Effector CD8-positive, alpha-beta T cell (primary cell): ENCODE results near the gene SNAI3.

Source experiments
- DNase-seq: peaks from one replicate; lab custom pipeline; 2025; lab: John Stamatoyannopoulos, UW

Gene SNAI3

DNA sequence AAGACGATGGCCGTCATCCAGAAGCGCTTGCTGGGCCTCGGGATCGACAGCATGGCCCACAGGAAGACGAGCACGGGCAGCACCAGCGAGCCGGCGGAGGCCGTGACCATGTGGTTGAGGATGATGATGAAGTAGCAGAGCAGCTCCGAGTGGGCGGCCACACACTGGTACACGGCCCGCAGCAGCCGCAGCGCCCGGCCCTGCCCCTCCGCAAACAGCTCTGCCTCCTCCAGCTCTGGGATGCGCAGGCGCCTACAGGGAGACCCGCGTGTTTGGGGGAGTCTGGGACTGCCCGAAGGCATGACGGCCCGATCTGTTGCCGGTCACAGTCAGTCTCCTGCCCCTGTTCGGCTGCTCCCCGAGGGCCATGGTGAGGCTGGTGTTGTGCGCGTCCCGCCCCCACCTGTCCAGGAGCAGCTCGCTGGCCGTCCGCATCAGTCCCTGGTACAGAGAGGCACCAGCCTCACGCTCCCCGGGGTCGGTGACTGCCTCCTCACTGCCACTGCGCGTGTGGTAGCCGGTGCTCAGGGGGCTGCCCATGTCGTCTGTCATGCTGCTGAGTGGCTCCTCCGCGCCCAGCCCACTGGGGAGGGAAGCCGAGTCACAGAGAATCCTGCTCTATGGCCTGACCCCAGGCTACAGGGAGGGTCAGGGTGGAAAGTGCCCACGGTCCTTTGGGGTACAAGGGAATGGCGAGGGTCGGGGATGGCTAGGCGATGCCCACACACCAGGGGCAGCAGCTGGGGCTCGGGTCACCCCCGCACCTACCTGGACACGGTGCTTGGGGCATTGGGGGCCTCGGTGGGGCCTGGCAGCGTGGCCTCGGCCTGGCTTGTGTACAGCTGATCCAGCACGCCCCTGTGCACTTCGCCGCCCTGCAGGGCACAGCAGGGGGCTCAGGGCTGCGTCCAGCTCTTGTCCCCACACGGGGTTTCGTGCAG is 35.8 kb upstream of the SNAI3 start:
- no peak for DNase-seq

DNA sequence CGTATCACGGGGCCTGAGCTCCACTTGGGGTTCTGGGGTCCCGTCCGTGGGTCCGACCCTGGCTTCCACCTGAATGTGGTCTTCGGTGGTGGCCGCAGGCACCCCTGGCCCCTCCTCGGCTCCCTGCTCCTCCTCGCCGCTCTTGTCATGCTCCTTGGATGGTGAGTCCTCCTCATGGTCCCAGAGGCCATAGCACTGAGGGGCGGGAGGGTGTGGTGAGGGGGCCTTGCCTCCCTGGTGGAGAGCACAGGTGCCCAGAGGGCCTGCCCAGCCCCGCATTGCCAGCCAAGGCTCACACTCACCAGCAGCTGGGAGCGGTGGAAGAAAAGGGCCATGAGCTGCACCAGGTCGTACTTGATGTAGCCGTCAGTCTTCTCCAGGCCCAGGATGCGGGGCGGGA is 34.9 kb upstream of the SNAI3 start:
- no peak for DNase-seq

DNA sequence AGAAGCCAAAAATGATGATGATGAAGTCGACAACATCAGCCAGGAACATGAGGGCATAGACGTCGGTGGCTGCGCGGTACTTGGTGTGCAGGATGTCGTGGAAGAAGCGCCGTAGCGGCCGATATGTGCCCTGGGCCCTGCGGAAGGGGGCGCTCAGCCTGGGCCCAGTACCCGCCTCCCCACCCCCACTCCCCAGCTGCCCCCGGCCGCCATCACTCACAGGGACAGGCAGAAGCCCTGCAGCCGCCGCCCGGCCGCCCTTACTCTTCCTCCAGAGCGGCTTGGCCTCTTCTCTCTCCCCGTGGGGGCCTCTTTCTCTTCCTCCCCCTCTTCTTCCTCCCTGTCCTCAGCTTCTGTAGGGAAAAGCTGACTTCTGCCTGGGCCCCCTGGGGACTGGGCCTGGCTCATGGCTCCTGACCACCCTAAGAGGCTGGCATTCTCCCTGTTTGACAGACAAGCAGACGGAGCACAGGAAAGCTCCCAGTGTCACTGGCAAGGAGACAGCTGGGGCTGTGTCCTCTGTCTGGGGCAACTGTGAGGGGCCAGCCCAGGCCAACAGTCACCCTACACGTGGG is 34.2 kb upstream of the SNAI3 start:
- no peak for DNase-seq

DNA sequence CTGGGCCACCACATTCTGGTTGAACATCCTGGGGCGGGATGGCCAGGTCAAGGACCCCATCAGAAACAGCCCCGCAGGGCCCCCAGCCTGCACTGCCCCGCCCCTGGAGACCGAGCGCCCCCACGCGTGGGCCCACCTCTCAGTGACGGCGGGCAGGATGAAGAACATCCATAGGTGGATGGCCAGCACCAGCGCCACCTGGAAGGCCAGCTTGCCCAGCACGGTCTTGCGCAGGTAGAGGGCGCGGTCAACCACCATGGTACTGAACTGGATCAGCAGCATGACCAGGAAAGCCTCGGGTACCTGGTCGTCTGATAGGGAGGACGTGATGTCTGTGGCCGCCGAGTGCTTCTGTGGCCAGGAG is 33.6 kb upstream of the SNAI3 start:
- DNase-seq = no peak

DNA sequence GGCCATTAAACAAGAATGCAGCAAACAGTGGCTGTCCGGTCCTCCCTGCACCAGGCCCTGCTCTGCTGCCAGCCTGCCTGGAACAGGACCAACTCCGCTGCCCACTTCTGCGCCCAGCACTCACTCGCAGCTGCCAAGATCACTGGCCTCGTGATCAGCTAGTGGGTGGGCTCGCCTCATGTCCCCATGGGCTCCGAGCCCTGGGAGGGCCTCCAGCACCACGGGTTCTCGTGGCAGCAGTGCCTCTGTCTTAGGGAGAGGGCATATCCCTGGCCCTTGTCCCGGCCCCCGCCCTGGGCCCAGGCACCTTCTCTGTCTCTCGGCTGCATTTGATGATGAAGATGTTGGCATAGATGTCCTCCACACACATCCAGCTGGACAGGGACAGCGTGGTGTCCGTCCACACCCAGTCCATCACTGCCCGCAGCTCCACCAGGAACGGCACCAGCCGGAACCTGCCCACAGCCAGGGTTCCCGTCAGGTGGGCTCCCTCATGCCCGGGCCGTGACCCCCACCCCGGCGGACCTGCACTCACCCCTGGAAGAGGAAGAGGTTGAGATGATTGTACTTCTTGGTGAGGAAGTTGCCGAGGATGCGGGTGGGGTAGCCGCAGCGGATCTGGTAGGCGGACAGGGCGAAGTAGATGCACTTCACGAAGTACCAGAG is 33.1 kb upstream of the SNAI3 start:
- DNase-seq = no peak

DNA sequence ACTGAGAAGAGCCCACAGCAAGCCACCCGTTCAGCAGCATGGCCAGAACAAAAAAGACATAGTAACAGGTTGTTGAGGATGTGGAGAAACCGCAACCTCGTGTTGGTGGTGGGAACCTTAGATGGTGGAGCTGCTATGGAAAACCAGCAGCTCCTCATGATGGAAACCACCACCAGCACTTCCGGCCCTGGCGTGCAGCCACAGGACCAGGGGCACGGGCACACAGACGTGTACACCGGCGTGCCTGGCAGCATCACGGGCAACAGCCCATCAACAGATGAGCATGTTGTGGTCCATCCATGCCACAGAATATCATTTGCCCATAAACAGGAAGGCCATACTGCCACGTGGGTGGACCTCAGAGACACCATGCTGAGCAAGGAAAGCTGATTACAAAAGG is 31.9 kb upstream of the SNAI3 start:
- DNase-seq = no peak

DNA sequence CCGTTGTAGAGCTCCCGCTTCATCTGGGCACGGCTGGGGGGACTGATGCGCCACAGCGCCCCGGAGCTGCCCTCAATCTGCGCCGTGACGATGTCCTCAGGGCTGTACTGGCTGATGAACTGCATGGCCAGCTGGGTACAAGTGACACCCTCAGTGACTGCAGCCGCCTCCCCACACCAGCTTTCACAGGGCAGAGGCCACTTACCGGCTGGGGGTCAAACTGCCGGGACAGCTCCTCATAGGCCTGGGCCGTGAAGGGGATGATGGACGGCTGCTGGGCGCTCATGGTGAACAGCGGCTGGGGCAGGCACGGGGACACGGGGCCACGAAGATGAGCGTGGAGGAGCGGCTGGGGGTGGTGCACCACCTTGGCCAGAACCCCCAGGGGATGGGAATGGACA is 30.3 kb upstream of the SNAI3 start:
- DNase-seq = no peak

DNA sequence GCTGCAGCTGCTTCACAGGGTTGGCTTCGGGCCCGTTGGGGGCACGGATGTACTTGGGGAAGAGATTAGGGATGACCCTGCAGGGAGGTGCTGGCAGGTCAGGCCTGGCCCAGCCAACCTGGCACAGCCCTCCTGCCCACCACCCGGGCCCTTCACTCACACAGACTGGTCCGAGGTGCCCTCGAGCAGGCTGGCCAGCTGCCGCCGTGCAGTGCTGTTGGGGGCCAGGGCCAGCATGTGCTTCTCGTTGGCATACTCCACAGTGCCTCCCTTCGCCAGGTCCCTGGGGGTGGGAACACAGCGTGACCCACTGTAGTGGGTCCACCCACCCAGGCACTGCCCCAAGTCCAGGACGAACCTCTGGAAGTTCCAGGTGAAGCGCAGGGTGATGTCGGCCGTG is 29.9 kb upstream of the SNAI3 start:
- DNase-seq = no peak

DNA sequence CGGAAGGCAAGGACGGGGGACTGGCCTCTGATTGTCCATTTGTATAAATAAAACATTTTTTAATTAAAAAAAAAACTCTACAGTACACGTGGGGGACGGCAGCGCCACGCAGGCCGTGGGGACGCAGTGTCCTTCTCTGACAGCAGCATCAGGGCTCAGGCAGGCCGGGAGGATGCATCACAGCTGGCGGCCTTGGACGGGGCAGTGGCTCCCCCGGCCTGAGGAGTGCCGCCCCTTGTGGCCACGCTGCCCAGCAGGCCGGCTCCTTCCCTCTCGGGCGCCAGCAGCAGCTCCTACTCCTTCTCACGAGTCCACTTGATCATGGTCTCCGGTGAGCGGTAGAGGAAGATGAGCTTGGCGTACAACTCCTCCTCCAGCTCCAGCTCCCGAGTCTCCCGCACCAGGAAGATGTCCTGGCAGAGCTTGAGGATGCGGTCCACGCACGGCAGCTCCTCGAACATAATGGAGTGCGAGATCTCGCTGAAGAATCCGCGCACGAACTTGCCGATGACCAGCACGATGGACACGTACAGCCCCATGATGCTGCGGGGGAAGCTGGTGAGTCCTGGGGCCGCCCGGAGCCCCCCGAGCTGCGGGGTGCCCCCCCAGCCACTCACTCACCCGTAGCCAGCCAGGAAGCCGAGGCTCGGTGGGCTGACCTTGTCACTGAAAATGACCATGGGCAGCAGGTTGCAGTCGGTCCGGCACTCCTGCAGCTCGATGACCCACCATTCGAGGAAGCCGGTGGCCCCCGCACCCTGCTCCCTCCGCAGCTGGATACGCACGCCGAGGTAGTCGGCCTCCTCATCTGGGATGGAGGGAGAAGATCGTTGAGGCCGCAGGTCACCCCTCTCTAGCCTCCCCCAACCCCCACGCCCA is 29.2 kb upstream of the SNAI3 start:
- no peak for DNase-seq

DNA sequence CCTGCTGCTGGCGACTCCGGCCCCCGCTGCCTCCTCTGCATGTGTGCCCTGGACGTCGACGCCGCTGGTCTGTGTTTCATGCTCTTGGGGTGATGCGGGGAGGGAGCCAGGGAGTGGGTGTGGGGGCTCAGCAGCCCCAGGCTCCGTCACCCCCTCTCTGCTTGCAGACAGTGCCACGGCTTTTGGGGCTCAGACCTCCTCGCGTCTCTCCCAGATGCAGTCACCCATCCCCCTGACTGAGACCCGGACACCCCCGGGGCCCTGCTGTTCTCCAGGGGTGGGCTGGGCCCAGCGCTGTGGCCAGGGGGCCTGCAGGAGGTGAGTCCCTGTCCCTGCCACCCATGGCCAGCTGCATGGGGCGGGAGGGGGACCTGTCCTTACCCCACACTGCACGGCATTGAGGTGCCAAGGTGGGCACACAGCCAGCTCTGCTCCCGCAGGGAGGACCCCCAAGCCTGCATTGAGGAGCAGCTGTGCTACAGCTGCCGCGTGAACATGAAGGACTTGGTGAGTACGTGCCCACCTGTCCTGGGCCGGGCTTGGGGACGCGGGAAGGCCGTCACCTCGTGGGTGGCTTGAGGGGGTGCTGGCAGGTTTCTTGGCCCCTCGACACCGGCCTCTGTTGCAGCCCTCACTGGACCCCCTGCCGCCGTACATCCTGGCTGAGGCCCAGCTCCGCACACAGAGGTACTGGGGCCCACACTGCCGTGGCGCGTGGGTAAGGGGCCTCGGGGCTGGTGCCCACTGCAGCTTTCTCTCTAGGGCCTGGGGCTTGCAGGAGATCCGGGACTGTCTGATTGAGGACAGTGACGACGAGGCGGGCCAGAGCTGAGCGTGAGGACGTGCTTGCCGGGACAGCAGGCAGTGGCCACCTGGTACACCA is 28.4 kb upstream of the SNAI3 start:
- DNase-seq = no peak

DNA sequence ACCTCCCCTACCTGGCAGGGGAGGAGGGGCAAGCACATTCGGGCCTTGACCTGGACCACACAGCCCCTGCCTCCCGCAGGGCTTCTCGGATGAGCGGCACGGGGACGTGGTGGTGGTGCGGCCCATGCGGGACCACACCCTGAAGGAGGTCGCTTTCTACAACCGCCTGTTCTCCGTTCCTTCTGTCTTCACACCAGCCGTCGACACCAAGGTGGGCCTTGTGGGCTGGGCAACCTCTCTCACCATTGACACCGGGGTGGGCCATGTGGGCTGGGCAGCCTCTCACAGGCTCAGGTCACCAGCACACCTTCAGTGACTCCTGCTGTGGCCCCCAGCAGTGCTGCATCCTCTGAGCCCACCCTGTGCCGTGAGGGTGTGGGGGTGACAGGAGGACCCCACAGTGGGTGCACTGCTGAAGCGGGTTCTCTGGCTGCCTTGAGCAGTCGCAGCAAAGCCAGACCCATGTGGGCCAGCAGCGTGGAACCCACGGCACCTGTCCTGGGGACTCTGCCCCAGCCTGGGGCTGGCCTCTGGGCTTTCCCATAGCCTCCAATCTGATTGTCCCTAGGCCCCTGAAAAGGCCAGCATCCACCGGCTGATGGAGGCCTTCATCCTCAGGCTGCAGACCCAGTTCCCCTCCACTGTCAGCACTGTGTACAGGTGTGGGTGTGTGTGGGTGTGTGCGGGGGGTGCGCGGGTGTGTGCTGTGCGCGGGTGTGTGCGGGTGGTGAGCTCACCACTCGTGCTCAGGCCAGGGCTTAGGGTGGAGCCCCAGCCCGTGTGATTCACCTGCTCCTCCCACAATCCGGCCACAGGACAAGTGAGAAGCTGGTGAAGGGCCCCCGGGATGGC is 27.5 kb upstream of the SNAI3 start:
- no peak for DNase-seq

DNA sequence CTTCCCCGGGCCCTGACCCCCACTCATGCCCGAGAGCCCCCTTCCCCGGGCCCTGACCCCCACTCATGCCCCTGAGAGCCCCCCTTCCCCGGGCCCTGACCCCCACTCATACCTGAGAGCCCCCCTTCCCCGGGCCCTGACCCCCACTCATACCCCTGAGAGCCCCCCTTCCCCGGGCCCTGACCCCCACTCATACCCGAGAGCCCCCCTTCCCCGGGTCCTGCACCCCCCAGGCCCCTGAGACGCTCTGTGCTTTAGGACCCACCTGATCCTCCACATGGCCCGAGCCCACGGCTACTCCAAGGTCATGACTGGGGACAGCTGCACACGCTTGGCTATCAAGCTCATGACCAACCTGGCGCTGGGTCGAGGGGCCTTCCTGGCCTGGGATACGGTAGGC is 26.7 kb upstream of the SNAI3 start:
- DNase-seq = no peak

DNA sequence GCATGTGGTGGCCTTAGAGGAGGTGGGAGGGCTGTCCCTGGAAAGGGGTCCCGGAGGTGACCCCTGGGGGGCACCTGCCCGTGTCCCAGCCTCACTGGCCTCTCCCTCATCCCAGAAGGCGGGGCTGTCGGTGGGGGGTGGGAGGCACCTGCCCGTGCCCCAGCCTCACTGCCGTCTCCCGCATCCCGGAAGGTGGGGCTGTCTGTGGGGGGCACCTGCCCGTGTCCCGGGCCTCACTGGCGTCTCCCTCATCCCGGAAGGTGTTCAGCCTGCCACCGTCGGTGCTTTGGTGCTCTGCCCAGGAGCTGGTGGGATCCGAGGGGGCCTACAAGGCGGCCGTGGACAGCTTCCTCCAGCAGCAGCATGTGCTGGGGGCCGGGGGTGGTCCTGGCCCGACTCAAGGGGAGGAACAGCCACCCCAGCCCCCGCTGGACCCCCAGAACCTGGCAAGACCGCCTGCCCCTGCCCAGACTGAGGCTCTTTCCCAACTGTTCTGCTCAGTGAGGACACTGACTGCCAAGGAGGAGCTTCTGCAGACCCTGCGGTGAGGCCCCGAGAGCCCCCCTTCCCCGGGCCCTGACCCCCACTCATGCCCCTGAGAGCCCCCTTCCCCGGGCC is 26.2 kb upstream of the SNAI3 start:
- DNase-seq = no peak

DNA sequence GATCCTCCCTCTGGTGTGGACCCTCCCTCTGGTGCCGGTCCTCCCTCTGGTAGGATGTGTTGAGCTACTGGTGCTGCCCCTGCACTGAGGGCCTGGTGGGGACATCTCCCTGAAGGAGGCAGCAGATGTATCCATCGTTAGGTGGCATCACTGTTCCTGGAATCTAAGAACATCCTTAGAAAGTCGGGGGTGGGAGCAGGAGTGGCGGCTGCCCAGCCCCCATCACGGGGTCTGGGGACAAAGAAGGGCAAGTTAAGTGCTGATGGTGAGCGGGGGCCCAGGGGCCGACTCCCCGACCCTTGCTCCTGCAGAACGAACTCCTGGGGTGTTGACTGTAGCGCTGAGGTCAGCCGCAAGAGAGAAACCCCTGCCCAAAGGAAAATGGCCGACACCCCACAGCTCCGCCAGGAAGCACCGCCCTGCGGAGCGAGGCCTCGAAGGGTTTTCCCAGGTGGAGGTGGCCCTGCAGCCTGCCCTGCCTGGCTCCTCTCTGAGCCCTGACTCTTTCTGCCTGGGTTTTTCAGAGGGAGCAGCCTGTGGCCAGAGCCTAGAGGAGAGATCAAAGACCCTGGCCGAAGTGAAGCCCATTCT is 25.5 kb upstream of the SNAI3 start:
- no peak for DNase-seq

DNA sequence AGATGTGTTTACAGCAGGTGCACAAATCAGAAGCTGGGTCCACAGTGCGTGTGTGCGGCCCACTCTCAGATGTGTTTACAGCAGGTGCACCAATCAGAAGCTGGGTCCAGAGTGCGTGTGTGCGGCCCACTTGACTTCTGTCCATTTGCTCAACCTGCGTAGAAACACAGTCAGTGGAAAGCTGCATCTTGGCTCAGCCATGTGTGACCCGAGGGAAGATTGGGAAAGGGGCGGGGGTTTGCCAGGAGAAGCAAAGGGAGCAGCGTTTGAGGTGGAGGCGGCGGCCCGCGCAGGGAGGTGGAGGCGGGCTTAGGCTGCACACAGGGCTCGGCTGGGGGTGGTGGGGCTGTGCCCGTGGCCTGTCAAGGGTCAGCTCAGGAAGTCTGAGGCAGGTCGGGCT is 24.2 kb upstream of the SNAI3 start:
- DNase-seq = no peak

DNA sequence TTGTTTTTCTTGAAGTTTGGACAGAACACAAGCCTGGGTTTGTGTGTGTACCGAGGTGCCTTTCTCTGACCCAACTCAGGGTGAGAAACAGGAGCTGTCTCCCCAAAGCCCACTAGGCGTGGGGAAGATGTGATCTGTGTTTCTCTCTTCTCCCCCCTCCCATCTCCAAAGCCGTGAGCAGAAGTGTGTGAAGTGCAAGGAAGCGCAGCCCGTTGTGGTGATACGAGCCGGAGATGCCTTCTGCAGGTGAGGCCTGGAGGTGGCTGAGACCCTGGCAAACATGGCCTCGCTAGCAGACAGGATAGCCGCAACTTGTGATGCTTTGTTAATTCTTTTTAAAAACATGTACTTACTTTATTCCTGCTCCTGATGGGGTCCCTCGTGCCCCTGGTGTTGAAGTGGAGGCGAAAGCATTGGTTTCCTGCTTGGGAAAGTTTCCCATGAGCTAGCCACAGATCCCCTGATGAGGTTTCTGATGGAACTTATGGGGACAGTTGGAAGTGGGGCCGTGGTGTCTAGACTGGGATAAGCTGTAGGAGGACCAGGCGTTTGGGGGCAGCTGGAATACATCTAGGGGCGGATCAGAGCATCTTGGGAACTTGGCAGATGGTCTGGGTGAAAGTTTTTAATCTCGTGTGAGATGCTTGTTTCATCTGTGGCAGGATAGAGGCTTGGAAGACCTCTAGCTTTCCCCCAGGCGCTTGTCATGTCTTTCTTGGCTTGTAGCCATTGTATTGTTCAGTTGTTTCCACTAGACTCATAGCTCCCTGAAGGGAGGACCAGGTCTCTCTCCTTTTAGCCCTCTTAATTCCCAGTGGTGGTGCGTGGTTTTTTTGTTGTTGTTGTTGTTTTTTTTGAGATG is 20.9 kb upstream of the SNAI3 start:
- no peak for DNase-seq

DNA sequence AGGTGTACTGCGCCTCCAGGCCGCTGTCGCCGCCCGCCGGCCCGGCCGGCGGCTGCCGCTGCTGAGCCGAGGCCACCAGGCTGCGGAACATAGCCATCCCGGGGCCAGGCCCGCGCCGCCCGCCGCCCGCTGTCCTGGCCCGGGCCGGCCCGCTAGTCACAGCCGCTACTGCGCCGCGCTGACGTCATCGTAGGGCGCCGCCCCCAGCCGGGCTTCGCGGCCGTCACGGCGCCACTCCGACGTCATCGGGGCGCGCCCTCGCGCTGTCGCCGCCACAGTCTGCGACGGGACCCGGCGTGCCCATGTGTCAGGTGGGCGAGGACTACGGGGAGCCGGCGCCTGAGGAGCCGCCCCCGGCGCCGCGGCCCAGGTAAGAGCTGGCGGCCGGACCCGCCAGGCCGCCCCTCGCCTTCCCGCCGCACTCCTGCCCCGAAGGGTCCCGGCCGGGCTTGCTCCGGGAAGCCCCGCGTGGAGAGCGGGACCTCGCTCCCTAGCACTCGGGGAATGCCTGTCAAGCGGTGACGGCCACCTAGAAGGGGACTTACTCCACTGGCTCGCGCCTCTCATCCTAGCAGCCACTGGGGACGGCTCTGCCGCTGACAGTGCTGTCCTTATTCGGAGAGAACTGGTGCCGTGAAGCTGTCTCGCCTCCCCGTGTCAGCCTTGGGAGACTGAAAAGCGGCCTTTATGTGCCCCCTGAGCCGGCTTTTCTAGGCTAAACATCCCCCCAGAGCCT is 20.1 kb upstream of the SNAI3 start, which contains the start of the genes CTU2 and RNF166:
Gene CTU2, plus strand, starts transcription at position 275 of the 736 bp plus-strand sequence. Its CDS starts 28 bp downstream, at position 303.
Gene RNF166, minus strand, starts transcription at position 180 of the 736 bp plus-strand sequence. Its CDS starts 83 bp downstream, at position 97.
- DNase-seq = peak; percentile 86
